ENCODE measurements around the gene LRP2.

- TF ChIP-seq POLR2AphosphoS5 (IDR thresholded peaks at IDR 0.05) (no peak), POLR2A (IDR thresholded peaks at IDR 0.05) (no peak), CTCF (IDR thresholded peaks at IDR 0.05) (no peak), EP300 (IDR thresholded peaks at IDR 0.05) (no peak)
Measured at GRCh38 chr2:169158874-169159273, 203.5 kb downstream of the LRP2 start.

Data from stomach (tissue), 4 donors.